ENCODE measurements around the gene PCDH8. TPM values are rescaled to one million over a fixed set of nuclear protein-coding genes. Genes with fewer than 3 reads are reported as not detected.
"Not testable (repeated sequence)": the region's sequence is repeated elsewhere in the genome, so short reads cannot be mapped to it uniquely, and the experiment has no call there.

PCDH8 gene
- total RNA-seq, 1 donor = not detected

DNA sequence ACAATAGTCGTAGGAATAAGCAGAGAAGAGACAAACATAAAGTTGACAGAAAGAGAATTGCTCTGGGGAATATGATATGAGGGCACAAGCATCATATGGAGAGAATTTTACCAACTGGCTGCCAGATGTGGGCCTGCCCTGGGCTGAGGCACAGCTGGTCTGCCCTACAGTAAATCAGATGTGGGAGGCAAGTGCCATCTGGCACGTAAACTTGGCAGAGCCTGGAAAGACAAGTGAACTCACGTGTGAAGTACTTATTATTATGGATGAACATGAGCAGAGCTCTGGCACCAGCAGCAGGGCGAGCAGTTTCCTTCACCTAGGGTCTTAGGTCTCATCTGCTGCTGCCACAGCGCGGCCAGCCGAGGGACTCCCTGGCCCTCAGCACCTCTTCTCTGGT is 20.6 kb downstream of the PCDH8 start:
- no peak for DNase-seq (ENCODE audit: low read depth)
- no peak overlapping the region for H3K4me3 ChIP-seq (ENCODE audit: low read depth, low read length)
- no peak for TF ChIP-seq CTCF (IDR thresholded peaks at IDR 0.05; ENCODE audit: insufficient read depth, low read depth, low read length)

GRCh38 chr13:52817886-52818285 is 30.6 kb downstream of the PCDH8 start:
- not testable (repeated sequence) for DNase-seq (ENCODE audit: low read depth); H3K4me3 ChIP-seq (ENCODE audit: low read depth, low read length)

DNA sequence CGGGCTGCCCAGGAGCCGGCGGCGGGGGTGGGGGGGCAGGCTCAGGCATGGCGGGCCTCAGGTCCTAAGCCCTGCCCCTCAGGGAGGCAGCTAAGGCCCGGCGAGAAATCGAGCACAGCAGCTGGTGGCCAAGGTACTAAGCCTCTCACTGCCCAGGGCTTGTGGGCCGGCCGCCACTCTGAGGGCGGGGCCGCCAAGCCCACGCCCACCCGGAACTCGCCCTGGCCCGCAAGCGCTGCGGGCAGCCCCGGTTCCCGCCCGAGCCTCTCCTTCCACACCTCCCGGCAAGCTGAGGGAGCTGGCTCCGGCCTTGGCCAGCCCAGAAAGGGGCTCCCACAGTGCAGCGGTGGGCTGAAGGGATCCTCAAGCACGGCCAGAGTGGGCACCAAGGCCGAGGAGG is 33.1 kb downstream of the PCDH8 start:
- no peak for DNase-seq (ENCODE audit: low read depth)
- no peak for TF ChIP-seq CTCF (IDR thresholded peaks at IDR 0.05; ENCODE audit: insufficient read depth, low read depth, low read length)

GRCh38 chr13:52812941-52813340 is 35.5 kb downstream of the PCDH8 start:
- no peak for TF ChIP-seq CTCF (IDR thresholded peaks at IDR 0.05; ENCODE audit: insufficient read depth, low read depth, low read length)

More for the DNA sequence above, 33.1 kb downstream of the PCDH8 start:
- no peak overlapping the region for H3K4me3 ChIP-seq (ENCODE audit: low read depth, low read length)

DNA sequence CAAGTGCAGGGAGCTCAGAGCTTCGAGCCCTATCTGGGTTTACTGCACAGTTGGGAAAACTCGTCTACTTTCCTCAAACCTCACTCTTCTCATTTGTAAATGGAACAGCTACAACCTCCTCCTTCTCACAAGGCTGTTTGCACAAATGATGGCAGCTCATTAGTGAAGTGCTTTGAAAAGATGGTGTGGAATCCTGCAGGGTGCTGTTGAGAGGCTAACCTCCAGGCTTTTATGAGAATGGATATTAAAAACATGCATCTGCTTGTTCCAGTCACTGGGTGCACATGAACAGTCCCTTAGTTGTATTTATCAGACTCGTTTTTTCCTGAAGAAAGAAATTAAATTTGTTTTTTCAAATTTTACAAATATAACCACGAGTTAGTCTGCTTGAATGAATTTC is 36.6 kb downstream of the PCDH8 start:
- no peak for TF ChIP-seq CTCF (IDR thresholded peaks at IDR 0.05; ENCODE audit: insufficient read depth, low read depth, low read length)
- no peak for DNase-seq (ENCODE audit: low read depth)
- no peak overlapping the region for H3K4me3 ChIP-seq (ENCODE audit: low read depth, low read length)

More at GRCh38 chr13:52812941-52813340, 35.5 kb downstream of the PCDH8 start:
- no peak overlapping the region for H3K4me3 ChIP-seq (ENCODE audit: low read depth, low read length)
- no peak for DNase-seq (ENCODE audit: low read depth)

DNA sequence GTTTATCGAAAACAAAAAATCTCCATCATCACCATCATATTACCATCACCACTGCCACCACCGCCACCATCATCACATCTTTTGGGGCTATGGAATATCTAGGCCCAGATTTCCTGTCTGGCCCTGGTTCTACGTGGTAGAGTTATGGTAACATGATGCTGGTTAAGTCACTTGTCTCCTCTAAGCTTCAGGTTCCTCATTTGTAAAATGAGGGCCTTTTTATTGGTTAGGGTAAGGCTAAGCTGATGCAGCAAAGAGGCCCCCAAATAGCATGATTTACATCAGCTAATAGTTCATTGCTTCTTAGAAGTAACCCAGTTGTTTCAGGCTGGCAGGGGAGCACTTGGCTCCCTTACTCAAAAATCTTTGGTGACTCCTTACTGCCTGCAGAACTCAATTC is 37.9 kb downstream of the PCDH8 start:
- no peak for TF ChIP-seq CTCF (IDR thresholded peaks at IDR 0.05; ENCODE audit: insufficient read depth, low read depth, low read length)
- no peak overlapping the region for H3K4me3 ChIP-seq (ENCODE audit: low read depth, low read length)
- DNase-seq (ENCODE audit: low read depth) = no peak

- TF ChIP-seq CTCF (IDR thresholded peaks at IDR 0.05; ENCODE audit: insufficient read depth, low read depth, low read length) = no peak
- no peak overlapping the region for H3K4me3 ChIP-seq (ENCODE audit: low read depth, low read length)
- no peak for DNase-seq (ENCODE audit: low read depth)
Observed at GRCh38 chr13:52810011-52810410, 38.4 kb downstream of the PCDH8 start.

All from fibroblast of villous mesenchyme (primary cell).